Transverse colon (tissue), 3 donors: ENCODE results near the gene COLQ.

Experiments
- EP300 ChIP-seq: sonication (generic); formaldehyde crosslinking; IDR thresholded peaks from one replicate; pipeline ENCODE4 v1.6.1; 2017; ENCODE audit warnings: antibody characterized with exemption, low read depth
- POLR2A ChIP-seq: fragments of 450-650 bp; IDR thresholded peaks from one replicate; pipeline ENCODE4 v1.6.1; 2016; ENCODE audit warnings: antibody characterized with exemption, mild to moderate bottlenecking, moderate library complexity
- TF ChIP-seq, protein P1 (sequence below), 5 experiments: fragments of 200-600 bp in 3 of 5; fragments of 450-650 bp in 2 of 5; sonication (generic) in 3 of 5; IDR thresholded peaks; 1 replicate in 2 of 5; 2 replicates in 3 of 5; pipeline ENCODE4 v1.5.1; 2016 to 2017; ENCODE audit warnings: antibody characterized with exemption in 5 of 5, inconsistent platforms in 3 of 5, mild to moderate bottlenecking in 2 of 5, moderate library complexity in 1 of 5

DNA sequence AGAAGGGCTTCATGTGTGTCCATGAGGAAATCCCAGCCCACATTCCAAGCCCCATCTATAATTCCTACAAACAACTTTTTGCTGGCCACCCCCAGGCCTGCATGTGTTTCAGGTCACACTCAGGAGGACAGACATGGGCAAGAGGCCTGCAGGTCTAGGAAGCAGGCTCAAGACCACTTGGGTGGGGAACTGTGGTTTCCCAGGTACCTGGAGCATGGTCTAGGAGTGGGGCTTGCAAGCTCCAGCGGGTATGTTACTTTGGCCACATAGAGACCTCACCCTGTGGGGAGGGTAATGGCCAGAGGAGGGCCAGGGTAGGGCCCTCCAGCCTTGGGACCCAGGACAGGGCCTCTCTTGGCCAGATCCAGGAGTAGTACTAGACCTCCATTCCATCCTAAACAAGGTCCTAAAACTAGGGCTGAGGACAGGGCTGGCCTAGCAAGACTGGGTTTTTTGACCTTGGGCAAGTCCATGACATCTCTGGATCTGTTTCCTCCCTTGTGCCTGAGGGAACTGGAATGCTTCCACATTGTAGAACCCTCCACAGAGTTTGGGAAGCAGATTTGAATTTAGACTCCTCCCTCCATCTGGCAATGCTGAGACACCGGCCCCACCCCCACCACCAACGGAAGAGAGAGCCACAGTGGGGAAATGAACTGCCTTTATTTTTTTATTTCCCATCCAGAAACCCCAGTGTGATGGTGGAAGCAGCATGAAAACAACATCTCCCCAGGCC lies 71.8 kb downstream of the COLQ start:
- TF ChIP-seq, protein P1, sequence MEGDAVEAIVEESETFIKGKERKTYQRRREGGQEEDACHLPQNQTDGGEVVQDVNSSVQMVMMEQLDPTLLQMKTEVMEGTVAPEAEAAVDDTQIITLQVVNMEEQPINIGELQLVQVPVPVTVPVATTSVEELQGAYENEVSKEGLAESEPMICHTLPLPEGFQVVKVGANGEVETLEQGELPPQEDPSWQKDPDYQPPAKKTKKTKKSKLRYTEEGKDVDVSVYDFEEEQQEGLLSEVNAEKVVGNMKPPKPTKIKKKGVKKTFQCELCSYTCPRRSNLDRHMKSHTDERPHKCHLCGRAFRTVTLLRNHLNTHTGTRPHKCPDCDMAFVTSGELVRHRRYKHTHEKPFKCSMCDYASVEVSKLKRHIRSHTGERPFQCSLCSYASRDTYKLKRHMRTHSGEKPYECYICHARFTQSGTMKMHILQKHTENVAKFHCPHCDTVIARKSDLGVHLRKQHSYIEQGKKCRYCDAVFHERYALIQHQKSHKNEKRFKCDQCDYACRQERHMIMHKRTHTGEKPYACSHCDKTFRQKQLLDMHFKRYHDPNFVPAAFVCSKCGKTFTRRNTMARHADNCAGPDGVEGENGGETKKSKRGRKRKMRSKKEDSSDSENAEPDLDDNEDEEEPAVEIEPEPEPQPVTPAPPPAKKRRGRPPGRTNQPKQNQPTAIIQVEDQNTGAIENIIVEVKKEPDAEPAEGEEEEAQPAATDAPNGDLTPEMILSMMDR (IDR thresholded peaks at IDR 0.05) = no peak
- TF ChIP-seq POLR2A = no peak
- TF ChIP-seq EP300 = no peak
